Stomach (tissue), 9 donors: ENCODE data around the gene PRDM16. TPM values are rescaled to one million over a fixed set of nuclear protein-coding genes. Genes with fewer than 3 reads are reported as not detected.

ENCODE experiments used
- DNase-seq, 2 donors: peaks; one replicate each; pipeline versions ENCODE4 v3.0.0 to v3.0.0-alpha.2; 2013 to 2019
- H3K27ac ChIP-seq, 5 donors: fragments of 200-600 bp in 4 of 5; sonication (generic) in 4 of 5; one replicate each; pipeline ENCODE4 v1.5.1; 2013 to 2019; ENCODE audit warnings: mild to moderate bottlenecking in 1 of 5, moderate library complexity in 1 of 5
- H3K27me3 ChIP-seq, 3 donors: fragments of 200-600 bp; sonication (generic); one replicate each; pipeline ENCODE4 v1.5.1; 2017 to 2019; ENCODE audit warnings: mixed run types in 1 of 3
- H3K36me3 ChIP-seq, 4 donors: fragments of 200-600 bp; sonication (generic); 1 replicate in 3 of 4; 2 replicates in 1 of 4; pipeline ENCODE4 v1.5.1; 2016 to 2019
- H3K4me1 ChIP-seq, 4 donors: fragments of 200-600 bp; sonication (generic); one replicate each; pipeline ENCODE4 v1.5.1; 2016 to 2019
- H3K4me3 ChIP-seq, 4 donors: fragments of 200-600 bp; sonication (generic) in 3 of 4; one replicate each; pipeline ENCODE4 v1.5.1; 2016 to 2019; ENCODE audit warnings: mild to moderate bottlenecking in 1 of 4
- H3K9me3 ChIP-seq, 4 donors: fragments of 200-600 bp; sonication (generic); one replicate each; pipeline ENCODE4 v1.5.1; 2016 to 2019
- EP300 ChIP-seq: sonication (generic); formaldehyde crosslinking; IDR thresholded peaks from one replicate; pipeline ENCODE4 v1.6.1; 2017; ENCODE audit warnings: antibody characterized with exemption
- POLR2A ChIP-seq, 4 donors: fragments of 450-650 bp; IDR thresholded peaks; one replicate each; pipeline ENCODE4 v1.6.1; 2016; ENCODE audit warnings: antibody characterized with exemption in 4 of 4, control low read depth in 2 of 4, mild to moderate bottlenecking in 1 of 4, moderate library complexity in 1 of 4
- POLR2AphosphoS5 ChIP-seq, 3 donors: sonication (generic); formaldehyde crosslinking; IDR thresholded peaks; one replicate each; pipeline ENCODE4 v1.6.1; 2016; ENCODE audit warnings: antibody characterized with exemption in 3 of 3
- WGBS, 5 donors: extraction: QIAGEN DNeasy Blood & Tissue Kit in 3 of 5; methylation state at CpG; one replicate each; pipeline versions ENCODE4 v1.1.5 to v1.1.7; 2013 to 2018; 5-methylcytosine and 5-hydroxymethylcytosine counted together
- intact Hi-C: fragments of 100-400 bp; cut with DNase I; formaldehyde crosslinking; loops from one replicate; pipeline ENCODE4 v1.15.1; 2023; ENCODE audit warnings: low total_unique reads
- polyA plus RNA-seq, 3 donors: library from polyadenylated mRNA; stranded (reverse); fragments of 200-250 nt; gene quantifications; one replicate each; pipeline ENCODE4 v1.2.3, GENCODE V29; 2013
- total RNA-seq, 5 donors: library from RNA; depleted of rRNA; stranded (reverse); fragments of >200 nt; gene quantifications; one replicate each; pipeline versions ENCODE4 v1.1.0 to v1.2.3, GENCODE V29; 2014 to 2016
- TF ChIP-seq, protein P1 (sequence below), 7 experiments: fragments of 450-650 bp in 4 of 7; fragments of 200-600 bp in 3 of 7; sonication (generic) in 3 of 7; IDR thresholded peaks; one replicate each; pipeline ENCODE4 v1.5.1; 2016 to 2019; ENCODE audit warnings: antibody characterized with exemption in 7 of 7, control low read depth in 2 of 7, mild to moderate bottlenecking in 1 of 7
- donor health status: healthy with polysubstance abuse.
- donor health status: Bipolar disorder and iron deficiency.
- donor health status: healthy.

PRDM16 gene
- total and polyA plus RNA-seq, 8 donors = 0.29 to 222 (median 15.8) TPM

DNA sequence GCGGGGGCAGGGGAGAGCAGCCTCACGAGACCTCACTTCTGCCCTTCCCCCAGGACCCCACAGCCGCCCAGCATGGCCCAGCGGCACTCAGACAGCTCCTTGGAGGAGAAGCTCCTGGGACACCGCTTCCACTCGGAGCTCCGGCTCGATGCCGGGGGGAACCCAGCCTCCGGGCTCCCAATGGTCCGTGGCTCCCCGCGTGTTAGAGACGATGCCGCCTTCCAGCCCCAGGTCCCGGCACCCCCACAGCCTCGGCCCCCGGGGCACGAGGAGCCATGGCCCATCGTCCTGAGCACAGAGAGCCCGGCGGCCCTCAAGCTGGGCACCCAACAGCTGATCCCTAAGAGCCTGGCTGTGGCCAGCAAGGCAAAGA lies 394.0 kb downstream of the PRDM16 start:
- H3K36me3 ChIP-seq = peaks cover 0 to 32% (median 7%) of the 10 kb centered on the region in 4 donors
- no peak for DNase-seq

DNA sequence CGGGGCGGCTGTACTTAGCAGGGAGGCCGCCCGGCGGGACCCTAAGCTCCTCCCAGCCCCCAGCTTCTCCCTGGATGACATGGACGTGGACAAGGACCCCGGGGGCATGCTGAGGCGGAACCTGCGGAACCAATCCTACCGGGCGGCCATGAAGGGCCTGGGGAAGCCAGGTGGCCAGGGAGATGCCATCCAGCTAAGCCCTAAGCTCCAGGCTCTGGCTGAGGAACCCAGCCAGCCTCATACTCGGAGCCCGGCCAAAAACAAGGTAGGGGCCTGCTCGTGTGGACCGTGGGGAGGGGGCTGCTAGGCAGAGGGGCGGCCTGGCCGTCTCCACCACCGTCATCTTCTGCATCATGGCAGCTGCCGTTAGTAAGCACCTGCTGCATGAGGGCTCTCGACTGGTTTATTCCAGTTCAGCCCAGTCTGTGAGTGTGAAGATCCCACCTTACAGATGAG lies 394.4 kb downstream of the PRDM16 start:
- TF ChIP-seq POLR2A (IDR thresholded peaks at IDR 0.05) (no peak), POLR2AphosphoS5 (IDR thresholded peaks at IDR 0.05) (no peak), EP300 (no peak)
- TF ChIP-seq, protein P1, sequence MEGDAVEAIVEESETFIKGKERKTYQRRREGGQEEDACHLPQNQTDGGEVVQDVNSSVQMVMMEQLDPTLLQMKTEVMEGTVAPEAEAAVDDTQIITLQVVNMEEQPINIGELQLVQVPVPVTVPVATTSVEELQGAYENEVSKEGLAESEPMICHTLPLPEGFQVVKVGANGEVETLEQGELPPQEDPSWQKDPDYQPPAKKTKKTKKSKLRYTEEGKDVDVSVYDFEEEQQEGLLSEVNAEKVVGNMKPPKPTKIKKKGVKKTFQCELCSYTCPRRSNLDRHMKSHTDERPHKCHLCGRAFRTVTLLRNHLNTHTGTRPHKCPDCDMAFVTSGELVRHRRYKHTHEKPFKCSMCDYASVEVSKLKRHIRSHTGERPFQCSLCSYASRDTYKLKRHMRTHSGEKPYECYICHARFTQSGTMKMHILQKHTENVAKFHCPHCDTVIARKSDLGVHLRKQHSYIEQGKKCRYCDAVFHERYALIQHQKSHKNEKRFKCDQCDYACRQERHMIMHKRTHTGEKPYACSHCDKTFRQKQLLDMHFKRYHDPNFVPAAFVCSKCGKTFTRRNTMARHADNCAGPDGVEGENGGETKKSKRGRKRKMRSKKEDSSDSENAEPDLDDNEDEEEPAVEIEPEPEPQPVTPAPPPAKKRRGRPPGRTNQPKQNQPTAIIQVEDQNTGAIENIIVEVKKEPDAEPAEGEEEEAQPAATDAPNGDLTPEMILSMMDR (IDR thresholded peaks at IDR 0.05) = no peak
- H3K27me3 ChIP-seq = peaks cover 0 to 17% (median 0%) of the 10 kb centered on the region in 3 donors
- no peak for DNase-seq
- H3K27ac ChIP-seq = no peak overlapping the region
- WGBS, 5 donors = 91 to 94% (median 92%) methylated on average over 6 to 20 of the region's 20 CpGs
- peaks cover 0 to 37% (median 7%) of the 10 kb centered on the region in 4 donors for H3K36me3 ChIP-seq
- H3K4me3 ChIP-seq = no peak overlapping the region
- intact Hi-C loops = no loop called here
- H3K9me3 ChIP-seq = no peaks in the 10 kb centered on the region
- H3K4me1 ChIP-seq = peaks cover 23 to 42% (median 29%) of the 10 kb centered on the region in 4 donors

More for the DNA sequence above, 394.0 kb downstream of the PRDM16 start:
- peaks cover 27 to 46% (median 33%) of the 10 kb centered on the region in 4 donors for H3K4me1 ChIP-seq
- H3K27me3 ChIP-seq = peaks cover 0 to 16% (median 0%) of the 10 kb centered on the region in 3 donors
- 92 to 97% (median 95%) methylated on average over 21 to 22 of the region's 22 CpGs; no CpG with 5 or more reads in 1 of the 5 donors for WGBS, 5 donors
- TF ChIP-seq POLR2A (IDR thresholded peaks at IDR 0.05) (no peak), EP300 (no peak), POLR2AphosphoS5 (IDR thresholded peaks at IDR 0.05) (no peak)
- TF ChIP-seq, protein P1 (IDR thresholded peaks at IDR 0.05) = no peak
- H3K27ac ChIP-seq = no peak overlapping the region
- H3K4me3 ChIP-seq = no peak overlapping the region
- no peaks in the 10 kb centered on the region for H3K9me3 ChIP-seq
- intact Hi-C loops = no loop called here

DNA sequence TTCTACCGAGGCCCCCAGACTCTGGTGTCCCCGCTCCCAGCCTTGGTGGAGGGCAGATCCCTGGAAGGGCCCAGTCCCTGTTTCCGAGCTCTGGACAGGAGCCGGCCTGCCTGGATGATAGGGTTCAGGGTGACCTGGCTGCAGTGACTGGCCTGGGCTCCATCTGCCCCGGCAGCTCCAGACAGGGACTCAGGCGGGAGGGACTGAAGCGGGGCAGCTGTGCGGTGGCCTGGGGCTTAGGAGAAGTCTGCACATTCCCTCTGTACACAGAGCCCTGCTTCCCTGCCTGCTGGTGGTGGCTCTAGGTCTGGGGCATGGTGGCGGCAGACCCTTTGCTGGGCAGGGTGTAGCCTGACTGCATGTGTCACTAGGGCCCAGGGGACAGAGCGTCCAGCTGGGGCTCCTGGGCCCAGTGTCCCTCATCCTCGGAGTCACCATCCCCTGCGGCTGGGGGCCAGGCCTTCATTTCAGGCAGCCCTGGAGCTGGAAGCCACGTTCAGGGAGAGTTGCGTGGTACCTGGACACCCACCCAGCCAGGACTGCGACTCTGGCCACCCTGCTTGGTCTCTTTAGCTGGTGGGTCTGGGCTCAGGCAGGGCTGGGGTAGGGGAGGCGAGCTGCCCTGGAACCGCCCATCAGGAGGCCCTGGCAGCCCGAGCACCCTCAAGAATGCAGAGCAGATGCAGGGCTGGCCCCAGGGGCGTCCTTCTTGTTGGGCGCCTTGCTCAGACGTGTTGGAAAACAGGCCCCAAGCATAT lies 395.1 kb downstream of the PRDM16 start:
- no peak for DNase-seq
- Histone ChIP-seq H3K4me1 (peaks cover 17 to 35% (median 24%) of the 10 kb centered on the region in 4 donors), H3K36me3 (peaks cover 0 to 43% (median 9%) of the 10 kb centered on the region in 4 donors), H3K4me3 (no peak overlapping the region), H3K27ac (no peak overlapping the region), H3K9me3 (no peaks in the 10 kb centered on the region), H3K27me3 (peaks cover 0 to 19% (median 0%) of the 10 kb centered on the region in 3 donors)
- 87 to 94% (median 92%) methylated on average over 10 to 21 of the region's 21 CpGs for WGBS, 5 donors
- intact Hi-C loops = no loop called here
- TF ChIP-seq POLR2A (IDR thresholded peaks at IDR 0.05) = no peak
- TF ChIP-seq EP300 = no peak
- TF ChIP-seq POLR2AphosphoS5 (IDR thresholded peaks at IDR 0.05) = no peak
- TF ChIP-seq, protein P1 (IDR thresholded peaks at IDR 0.05) = no peak

DNA sequence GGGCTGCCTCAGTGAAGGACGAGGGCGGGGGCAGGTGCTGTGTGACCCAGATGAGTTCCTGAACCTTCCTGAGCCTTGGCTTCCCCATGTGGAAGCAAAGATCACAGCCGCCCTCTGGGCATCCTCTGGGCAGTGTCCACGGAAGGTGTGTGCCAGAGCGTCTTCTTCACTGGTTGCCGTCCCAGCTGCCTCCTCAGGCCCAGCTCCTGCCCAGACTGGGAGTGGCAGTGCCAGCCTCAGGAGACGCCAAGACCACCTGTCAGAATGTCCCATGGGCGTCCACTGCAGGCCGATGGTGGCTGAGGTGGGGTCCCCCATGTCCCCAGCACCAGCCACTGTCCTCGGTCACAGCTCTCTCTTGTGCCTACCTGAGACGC lies 395.6 kb downstream of the PRDM16 start:
- Histone ChIP-seq H3K9me3 (no peaks in the 10 kb centered on the region), H3K27me3 (peaks cover 0 to 25% (median 0%) of the 10 kb centered on the region in 3 donors), H3K27ac (no peak overlapping the region), H3K36me3 (peaks cover 0 to 49% (median 12%) of the 10 kb centered on the region in 4 donors), H3K4me1 (peaks cover 13 to 30% (median 19%) of the 10 kb centered on the region in 4 donors), H3K4me3 (no peak overlapping the region)
- intact Hi-C loops = no loop called here
- DNase-seq = no peak
- TF ChIP-seq, protein P1 (IDR thresholded peaks at IDR 0.05) = no peak
- TF ChIP-seq POLR2AphosphoS5 (IDR thresholded peaks at IDR 0.05) (no peak), EP300 (no peak), POLR2A (IDR thresholded peaks at IDR 0.05) (no peak)
- 81 to 93% (median 87%) methylated on average over 8 to 11 of the region's 11 CpGs for WGBS, 5 donors
